GM18861 (cell line): Measurements from ENCODE around the gene FN3K.
"Not testable (repeated sequence)": the region's sequence is repeated elsewhere in the genome, so short reads cannot be mapped to it uniquely, and the experiment has no call there.

ENCODE experiments used
- ATAC-seq: cut with Tn5 transposase; IDR thresholded peaks from one replicate; pipeline ENCODE4 v1.9.1; 2021; ENCODE audit not compliant: unreplicated experiment

Gene FN3K

DNA sequence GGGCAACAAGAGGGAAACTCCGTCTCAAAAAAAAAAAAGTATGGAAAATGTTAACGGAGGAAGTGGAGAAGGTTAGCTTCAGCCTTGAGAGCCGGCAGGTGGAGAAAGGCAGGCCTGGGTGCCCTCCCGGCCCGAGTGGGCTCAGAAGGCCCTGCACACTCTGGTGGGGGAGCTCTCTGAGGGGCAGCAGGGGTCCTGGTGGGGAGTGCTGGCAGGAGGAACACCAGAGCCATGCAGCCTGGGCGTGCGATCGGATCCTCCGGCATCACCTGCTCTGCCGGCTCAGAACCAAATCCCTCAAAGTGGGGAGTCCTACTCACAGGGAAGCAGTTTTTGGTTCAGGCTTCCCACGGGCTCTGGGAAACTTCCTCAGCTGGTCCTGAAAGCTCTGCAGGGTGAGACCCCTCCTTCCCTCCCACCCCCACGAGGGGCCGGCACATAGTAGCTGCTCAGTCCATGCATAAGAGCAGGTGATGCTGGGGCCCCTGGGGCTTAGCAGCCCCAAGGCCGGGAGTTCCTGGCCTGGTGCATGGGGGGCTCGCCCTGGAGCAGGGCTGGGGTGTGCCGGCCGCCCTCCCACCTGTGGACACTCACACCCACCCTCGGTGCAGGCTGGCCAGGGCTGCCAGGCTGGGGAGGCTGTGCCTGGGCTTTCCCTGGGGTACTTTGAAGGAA is 1.2 kb downstream of the FN3K start:
- ATAC-seq, result no peak

DNA sequence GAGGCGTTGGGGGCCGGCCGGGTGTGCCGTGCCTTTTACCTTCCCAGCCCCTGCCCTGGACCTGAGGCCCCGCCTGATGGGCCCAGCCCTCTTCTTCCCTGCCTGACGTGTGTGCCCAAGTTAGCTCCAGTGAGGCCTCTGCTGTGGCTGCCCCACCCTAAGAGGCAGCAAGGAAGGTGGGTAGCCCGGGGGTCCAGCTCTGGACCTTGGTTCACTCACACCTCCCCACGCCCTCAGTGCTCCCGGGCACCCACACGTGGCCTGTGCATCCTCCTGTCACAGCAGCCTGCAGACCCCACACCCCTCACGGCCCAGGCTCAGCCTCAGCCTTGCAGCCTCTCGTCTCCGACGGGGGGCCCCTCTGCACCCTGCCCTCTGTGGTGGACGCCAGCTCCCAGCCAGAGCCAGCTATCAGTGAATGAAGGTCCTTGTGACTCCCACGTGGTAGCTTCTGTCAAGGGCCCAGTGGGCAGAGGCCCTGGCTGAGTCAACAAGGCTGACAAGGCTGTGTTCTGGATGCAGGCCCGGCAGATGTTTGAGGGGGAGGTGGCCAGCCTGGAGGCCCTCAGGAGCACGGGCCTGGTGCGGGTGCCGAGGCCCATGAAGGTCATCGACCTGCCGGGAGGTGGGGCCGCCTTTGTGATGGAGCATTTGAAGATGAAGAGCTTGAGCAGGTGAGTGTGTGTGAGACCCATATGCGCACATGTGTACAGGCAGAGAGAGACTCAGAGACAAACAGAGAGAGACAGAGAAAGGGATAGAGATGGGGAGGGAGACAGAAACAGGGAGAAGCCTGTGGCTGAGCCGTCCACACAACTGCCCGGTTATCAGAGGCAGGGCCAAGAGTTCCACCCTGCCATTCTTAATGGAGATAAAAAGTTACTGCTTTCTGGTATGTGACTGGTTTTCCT is 2.8 kb downstream of the FN3K start:
- no peak for ATAC-seq

DNA sequence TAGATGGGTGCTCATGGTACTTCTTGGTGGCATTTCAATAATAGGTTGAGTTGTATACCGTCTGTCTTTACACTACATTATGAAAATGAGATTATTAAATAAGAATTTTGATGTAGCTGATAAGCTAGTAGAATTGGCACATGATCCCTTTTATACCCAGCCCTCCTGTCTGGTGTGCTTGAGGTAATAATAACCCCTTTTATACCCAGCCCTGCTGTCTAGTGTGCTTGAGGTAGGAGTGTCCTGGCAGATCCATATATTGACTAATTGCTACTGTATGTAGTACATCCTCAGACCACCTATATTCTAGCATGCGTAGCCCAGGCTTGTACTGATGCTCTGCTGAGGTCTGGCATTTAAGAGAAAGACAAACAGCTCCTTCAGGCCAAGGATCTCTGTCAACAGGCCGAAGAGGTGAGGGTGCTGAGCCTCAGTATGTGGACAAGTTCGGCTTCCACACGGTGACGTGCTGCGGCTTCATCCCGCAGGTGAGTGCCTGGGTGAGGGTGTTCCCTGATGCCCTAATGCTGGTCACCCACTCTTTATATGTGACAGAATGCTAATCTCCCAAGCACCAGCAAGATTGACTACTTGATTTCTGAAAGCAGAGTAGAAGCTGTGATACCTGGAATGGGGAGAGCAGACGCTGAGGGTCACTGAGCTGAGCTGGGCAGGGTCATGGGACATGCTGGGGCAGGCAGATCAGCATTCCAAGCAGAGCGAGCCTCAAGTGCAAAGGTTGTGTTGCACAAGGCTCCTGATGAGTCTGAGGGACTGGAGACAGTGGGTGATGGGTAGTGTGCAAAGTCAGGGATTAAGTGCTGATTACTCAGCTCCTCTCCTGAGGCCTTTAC is 5.7 kb downstream of the FN3K start:
- no peak for ATAC-seq

DNA sequence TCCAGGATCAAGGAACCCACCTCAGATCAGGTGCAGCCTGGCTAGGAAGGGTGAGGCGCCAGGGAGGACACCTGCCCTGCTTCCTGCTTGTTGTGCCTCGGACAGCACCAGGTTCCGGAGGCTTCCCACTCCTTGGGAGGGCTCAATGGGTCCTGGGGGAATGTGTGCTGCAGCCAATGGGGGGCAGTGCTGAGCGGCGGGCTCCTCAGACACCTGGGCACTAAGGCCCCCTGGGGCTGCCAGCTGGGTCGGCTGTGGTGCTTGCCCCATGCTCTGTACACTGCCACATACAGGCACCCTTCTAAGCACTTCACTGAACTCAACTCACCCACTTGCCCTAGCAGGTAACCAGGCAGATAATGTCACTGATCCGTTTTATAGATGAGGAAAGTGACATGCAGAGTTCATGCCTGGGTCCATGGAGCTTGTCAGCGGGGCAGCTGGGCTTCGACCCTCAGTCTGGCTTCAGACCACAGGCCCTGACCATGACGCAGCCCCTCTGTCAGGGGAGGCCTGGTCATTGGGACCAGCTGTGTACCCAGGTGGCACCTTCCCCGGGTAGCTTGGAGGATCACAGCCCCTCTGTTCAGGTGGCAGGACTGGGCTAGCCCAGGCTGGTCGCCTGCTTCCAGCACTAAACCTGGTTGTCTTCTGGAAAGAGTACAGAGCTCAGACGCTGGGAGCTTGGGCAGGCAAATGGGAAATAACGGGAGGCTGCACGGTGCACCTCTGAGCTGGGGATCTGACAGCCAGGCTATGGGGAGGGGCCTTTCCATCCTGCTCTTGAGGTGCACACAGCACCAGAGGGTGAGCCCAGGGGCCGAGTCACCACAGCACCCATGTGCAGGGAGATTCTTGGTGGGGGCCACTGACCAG is 8.2 kb downstream of the FN3K start:
- ATAC-seq, result no peak

DNA sequence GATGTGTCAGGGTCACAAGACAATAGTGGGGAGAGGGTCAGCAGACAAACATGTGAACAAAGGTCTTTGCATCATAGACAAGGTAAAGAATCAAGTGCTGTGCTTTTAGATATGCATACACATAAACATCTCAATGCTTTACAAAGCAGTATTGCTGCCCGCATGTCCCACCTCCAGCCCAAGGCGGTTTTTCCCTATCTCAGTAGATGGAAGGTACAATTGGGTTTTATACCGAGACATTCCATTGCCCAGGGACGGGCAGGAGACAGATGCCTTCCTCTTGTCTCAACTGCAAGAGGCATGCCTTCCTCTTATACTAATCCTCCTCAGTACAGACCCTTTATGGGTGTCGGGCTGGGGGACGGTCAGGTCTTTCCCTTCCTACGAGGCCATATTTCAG is 9.3 kb downstream of the FN3K start:
- ATAC-seq, result not testable (repeated sequence)

DNA sequence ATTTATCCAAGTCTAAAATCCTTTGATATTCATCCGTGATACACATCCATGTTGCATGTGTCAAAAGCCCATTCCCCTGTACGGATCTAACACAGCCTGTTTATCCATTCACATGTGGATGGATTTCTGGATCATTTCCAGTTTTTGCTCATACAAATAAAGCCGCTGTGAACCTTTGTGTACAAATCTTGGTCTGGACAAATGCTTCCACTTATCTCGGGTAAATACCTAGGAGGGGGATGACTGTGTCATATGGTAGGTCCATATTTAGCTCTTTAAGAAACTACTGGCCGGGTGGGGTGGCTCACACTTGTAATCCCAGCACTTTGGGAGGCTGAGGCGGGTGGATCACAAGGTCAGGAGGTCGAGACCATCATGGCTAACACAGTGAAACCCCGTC is 10.1 kb downstream of the FN3K start:
- no peak for ATAC-seq

DNA sequence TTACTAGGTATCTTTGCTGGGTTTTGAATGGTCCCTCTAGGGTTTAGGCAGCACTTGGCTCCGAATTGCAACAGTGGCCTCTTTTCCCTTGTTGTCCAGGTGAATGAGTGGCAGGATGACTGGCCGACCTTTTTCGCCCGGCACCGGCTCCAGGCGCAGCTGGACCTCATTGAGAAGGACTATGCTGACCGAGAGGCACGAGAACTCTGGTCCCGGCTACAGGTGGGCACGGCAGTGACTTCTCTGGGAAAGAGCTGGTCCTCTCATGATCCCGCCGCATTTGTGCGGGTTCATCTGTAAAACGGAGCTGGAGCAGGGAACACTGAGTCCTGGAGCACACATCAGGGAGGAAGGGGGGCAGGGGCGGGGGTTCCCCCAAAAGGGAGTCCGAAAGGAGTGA is 13.3 kb downstream of the FN3K start:
- ATAC-seq, result no peak

DNA sequence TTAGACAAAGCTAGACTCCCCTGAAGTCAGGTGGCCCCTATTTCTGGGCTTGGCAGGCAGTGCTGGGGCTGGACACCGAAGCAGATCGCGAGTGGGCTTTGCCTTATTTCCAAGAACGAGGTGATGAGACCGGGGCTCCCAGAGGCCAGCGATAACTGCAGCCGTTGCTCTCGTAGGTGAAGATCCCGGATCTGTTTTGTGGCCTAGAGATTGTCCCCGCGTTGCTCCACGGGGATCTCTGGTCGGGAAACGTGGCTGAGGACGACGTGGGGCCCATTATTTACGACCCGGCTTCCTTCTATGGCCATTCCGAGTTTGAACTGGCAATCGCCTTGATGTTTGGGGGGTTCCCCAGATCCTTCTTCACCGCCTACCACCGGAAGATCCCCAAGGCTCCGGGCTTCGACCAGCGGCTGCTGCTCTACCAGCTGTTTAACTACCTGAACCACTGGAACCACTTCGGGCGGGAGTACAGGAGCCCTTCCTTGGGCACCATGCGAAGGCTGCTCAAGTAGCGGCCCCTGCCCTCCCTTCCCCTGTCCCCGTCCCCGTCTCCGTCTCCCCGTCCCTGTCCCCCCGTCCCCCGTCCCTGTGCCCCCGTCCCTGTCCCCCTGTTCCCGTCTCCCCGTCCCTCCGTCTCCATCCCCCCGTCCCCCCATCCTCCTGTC is 15.0 kb downstream of the FN3K start:
- ATAC-seq, result no peak

DNA sequence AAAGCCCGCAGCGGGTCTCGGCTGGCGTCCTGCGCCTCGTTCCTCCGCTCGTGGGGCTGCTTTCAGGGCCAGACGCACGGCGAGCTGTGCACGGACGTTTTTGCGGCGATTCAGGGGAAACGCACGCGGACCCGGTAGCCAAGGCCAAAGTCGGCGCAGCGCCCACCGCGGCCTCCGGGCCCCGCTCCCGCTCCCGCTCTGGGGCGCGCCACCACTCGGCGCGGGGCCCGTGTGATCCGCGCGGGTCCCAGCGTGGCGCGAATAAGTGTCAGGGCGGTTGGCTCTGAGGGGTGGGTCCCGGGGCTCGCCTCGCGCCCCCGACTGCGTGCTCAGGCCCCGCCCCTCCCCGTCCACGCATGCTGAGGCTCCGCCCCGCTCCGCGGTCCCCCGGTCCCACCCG is 15.8 kb downstream of the FN3K start:
- no peak for ATAC-seq

DNA sequence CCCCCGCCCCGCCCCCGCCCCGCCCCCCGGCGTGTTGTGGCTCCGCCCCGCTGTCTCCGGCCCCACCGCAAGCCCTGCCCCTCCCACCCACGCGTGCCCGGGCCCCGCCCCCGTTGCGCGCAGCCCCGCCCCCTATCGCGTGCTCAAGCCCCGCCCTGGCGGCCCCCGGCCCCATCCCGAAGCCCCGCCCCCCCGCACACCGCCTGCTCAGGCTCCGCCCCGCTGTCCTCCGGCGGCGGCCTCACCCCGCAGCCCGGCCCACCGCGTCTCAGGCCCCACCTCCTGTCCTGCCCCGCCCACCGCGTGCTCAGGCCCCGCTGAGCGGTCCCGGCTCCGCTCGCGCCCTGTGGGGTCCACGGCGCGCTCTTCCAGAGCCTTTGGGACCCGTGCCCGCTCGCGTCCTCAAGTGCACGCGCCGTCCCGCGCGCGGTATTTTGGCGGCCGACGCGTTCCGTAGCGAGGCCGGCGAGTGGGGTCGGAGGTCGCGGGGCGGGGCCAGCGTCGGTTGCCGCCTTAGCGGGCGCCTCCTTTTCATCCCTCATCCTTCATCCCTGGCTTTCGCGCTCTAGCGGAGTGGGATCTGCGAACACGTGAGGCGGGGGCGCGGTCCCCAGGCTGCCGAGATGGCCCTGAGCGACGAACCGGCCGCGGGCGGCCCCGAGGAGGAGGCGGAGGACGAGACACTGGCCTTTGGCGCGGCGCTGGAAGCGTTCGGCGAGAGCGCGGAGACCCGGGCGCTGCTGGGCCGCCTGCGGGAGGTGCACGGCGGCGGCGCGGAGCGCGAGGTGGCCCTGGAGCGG is 16.4 kb downstream of the FN3K start, which contains the start of gene TBCD:
TSS of gene TBCD (plus strand) at position 495 of the 800 bp plus-strand sequence. CDS start at position 624, 129 bp downstream.
- ATAC-seq, result peak; percentile 62

DNA sequence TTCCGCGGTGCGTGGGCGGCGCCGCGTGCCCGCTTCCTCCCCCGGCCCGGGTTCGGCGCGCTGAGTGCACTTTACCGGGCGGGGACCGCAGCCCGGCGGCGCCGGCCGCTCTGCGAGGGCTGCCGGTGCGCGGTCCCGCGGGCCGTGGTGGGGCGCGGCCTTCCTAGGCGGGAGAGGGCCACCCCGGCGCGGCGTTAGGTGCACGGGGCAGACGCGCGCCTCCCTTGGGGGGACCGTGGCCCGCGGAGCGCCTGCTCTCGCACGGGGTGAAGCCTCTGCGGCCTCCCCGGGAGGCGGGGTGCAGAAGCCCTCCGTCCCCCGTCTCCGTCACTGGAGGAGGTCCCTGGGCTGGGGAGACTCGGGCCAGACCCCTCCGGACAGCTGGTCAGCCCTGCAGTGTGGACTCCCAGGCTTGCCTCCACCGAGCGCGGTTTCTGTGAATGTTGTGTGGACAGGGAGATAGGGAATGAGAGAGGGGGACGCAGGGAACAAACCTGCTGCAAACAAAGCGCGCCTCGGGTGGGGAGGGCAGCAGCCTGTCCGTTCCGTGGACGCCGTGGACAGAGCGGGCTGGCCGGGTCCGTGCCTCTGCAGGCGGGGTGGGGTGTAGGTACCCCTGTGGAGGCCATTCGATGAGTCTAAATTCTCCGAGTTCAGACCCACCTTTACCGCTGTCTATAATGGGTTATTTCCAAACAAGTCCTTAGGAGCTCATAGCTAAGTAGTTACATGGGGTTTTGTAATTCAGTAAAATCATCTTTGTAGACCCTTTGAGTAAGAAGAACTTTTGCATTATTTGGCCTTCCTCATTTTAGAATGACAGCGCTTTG is 17.2 kb downstream of the FN3K start:
- ATAC-seq, result no peak

DNA sequence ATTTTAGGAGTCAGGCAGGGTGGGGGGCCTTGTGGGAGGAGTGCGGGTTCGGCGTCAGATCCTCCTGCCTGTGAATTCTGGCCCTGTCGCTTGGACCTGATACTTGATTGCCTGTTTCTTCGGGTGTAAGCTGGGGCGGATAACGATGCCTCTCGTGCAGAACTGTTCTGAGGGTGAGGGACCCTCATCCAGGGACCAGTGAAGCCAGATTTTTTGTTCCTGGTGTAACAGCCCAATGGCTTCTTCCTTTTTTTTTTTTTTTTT is 17.7 kb downstream of the FN3K start:
- no peak for ATAC-seq

DNA sequence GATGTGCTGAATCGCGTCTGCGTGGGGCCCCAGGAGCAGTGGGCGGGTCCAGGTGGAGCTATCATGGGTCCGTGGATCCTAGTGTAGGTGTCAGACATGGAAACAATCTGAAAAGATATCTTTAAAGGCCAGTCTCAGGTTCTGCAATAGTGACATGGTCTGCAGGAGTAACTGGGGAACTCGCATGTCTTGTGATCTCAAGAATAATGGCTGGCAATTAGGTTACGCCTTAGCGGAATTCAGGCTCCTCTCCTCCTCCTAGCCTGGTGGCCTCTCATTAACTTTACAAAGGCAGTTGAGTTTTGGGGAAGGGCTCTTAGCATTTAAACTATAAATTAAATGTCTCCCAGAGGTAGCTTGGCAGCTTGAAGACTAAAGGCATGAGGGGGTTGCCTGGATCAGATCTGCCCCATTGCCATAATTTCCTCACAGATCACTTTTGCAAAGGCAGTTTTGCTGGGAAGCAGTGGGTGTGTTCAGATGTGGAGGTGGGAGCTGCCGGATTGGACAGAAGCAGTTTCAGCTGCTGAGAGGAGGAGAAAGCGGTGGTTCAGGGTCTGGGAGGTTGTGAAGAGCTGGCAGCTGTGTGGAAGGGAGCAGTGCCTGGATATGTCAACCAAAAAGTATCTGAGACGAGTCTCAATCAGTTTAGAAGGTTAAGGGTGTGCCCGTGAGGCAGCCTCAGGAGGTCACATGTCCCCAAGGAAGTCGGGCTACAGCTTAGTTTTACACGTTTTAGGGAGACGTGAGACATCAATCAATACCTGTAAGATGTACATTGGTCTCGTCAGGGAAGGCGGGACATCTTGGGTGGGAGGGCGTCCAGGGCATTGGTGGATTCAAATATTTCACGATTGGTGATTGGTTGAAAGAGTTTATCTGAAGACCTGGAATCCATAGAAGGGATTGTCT is 19.1 kb downstream of the FN3K start:
- no peak for ATAC-seq

DNA sequence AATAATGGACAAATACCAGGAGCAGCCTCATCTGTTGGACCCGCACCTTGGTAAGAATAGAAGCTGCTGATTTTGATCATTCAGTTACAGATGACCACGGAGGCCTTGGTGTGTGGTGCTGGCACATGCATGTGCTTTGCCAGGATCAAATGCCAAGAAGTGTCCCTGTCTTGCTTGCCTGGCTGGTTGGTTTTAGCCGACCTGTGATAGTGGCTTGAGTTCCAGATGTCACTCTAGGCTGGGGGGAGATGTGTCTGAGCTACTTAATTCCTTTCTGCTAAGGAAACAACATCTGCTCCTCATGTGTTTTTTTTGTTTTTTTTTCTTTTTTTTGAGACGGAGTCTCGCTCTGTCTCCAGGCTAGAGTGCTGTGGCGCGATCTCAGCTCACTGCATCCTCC is 20.8 kb downstream of the FN3K start:
- no peak for ATAC-seq

DNA sequence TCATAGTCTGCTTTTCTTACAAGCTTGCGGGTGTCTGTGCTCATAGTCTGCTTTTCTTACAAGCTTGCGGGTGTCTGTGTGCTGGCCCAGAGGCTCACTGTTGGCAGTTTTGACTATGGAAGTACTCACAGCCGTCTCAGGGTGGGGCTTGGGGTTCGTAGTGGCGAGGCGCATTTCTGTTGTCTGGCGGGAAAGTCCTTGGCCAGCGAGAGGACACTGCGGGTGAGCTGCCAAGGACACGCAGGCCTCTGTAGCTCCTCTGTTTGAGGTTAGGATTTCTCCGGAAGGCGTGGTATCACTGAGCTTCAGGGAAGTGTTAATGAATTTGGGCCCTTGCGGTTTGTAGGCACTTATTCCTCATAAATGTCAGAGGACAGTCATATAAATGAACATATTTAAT is 30.0 kb downstream of the FN3K start:
- ATAC-seq, result no peak

DNA sequence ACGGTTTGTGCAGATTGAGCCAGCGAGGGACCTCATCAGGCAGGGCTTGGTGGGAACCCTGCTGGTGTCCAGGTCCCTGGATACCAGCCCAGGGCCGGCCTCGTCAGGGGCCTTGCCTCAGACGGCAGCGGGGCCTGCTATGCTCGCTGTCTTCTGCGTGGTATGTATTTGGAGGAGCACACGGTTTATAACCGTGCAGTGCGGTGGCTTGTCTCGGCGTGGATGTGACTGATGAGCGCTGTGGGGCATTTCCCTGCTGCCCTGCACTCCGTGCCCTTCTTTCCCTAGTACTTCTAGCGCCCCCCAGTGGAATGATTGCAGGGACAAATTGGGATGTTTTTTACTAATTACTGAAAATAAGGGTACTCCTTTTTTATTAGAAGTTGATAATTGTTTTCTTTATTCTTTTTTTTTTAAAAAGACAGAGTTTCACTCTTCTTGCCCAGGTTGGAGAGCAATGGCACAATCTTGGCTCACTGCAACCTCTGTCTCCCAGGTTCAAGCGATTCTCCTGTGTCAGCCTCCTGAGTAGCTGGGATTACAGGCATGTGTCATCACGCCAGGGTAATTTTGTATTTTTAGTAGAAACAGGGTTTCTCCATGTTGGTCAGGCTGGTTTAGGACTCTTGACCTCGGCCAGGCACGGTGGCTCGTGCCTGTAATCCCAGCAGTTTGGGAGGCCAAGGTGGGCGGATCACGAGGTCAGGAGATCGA is 31.8 kb downstream of the FN3K start:
- ATAC-seq, result no peak

DNA sequence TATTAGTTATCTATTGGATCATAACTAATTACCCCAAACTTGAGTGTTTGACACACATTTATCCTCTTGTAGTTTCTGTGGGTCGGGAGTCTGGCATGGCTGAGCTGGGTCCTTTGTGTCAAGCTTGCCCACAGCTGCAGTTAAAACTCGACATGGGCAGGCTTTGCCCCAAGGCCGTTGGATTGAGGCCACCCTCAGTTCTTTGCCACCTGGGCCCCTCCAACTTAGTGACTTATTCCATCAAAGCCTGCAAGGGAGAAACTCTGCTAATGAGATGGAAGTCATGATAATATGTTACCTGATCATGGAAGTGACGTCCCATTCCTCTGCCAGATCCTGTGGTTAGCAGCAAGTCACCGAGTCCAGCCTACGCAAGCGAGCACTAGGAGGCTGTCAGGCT is 33.6 kb downstream of the FN3K start:
- no peak for ATAC-seq
